Mononuclear cell (primary cell): ENCODE measurements around the gene ADGB. TPM values are rescaled to one million over a fixed set of nuclear protein-coding genes. Genes with fewer than 3 reads are reported as not detected.

Source experiments
- total RNA-seq: library from RNA; depleted of rRNA; stranded (reverse); fragments of >200 nt; gene quantifications from one replicate; pipeline ENCODE4 v1.2.3, GENCODE V29; 2012

Gene ADGB
- total RNA-seq, 1 donor = not detected

Other genes with a start within 250 kb of the ADGB start
- gene RAB32, start 55.1 kb upstream of the ADGB start, total RNA-seq = 37.6 TPM